OCI-LY3 (cell line): ENCODE results near the gene DDX27.
"Not testable (repeated sequence)": the region's sequence is repeated elsewhere in the genome, so short reads cannot be mapped to it uniquely, and the experiment has no call there.

Experiments
- H2AFZ ChIP-seq: fragments of 200-600, 300-600 bp; shearing (Covaris generic); 2 replicates; pipeline ENCODE4 v1.6.0; 2014; ENCODE audit warnings: antibody characterized with exemption, low read depth, low read length
- H3K27ac ChIP-seq: fragments of 200-600, 300-600 bp; sonication (generic); 2 replicates; pipeline ENCODE4 v1.5.1; 2014; ENCODE audit warnings: mild to moderate bottlenecking, low read length, moderate library complexity, mixed read lengths
- H3K27me3 ChIP-seq: fragments of 200-600, 300-600 bp; sonication (generic); 2 replicates; pipeline ENCODE4 v1.6.1; 2014; ENCODE audit warnings: low read depth, low read length, mixed read lengths
- H3K36me3 ChIP-seq: fragments of 200-600, 300-600 bp; sonication (generic); replicated peaks from 2 replicates; pipeline ENCODE3; 2014; ENCODE audit warnings: low read depth, low read length, mixed read lengths
- H3K4me1 ChIP-seq: fragments of 300-600, 200-600 bp; sonication (generic); 2 replicates; pipeline ENCODE4 v1.6.1; 2014; ENCODE audit warnings: low read length, mixed read lengths
- H3K4me2 ChIP-seq: fragments of 200-600, 300-600 bp; sonication (generic); 2 replicates; pipeline ENCODE4 v1.6.1; 2014; ENCODE audit warnings: low read length, mixed read lengths
- H3K4me3 ChIP-seq: fragments of 300-600, 200-600 bp; sonication (generic); 2 replicates; pipeline ENCODE4 v1.5.1; 2014; ENCODE audit warnings: antibody characterized with exemption, mild to moderate bottlenecking, low read length, moderate library complexity
- H3K79me2 ChIP-seq: fragments of 300-600, 200-600 bp; shearing (Covaris generic); 2 replicates; pipeline ENCODE4 v1.6.1; 2014; ENCODE audit warnings: mild to moderate bottlenecking, low read length, mixed read lengths
- H3K9ac ChIP-seq: fragments of 300-600, 200-600 bp; shearing (Covaris generic); 2 replicates; pipeline ENCODE4 v1.6.0; 2014; ENCODE audit warnings: mild to moderate bottlenecking, low read length, moderate library complexity
- H3K9me3 ChIP-seq: fragments of 200-600, 300-600 bp; shearing (Covaris generic); 2 replicates; pipeline ENCODE4 v1.6.1; 2014; ENCODE audit warnings: low read length, mixed read lengths; ENCODE audit not compliant: insufficient read depth
- H4K20me1 ChIP-seq: fragments of 200-600, 300-600 bp; sonication (generic); 2 replicates; pipeline ENCODE4 v1.6.1; 2016; ENCODE audit warnings: low read length, mixed read lengths; ENCODE audit not compliant: insufficient read depth
- EZH2phosphoT487 ChIP-seq: fragments of 200-600 bp; shearing (Covaris generic); IDR thresholded peaks from 2 replicates; pipeline ENCODE4 v1.6.1; 2018; ENCODE audit warnings: antibody characterized with exemption, mixed run types, low read depth
- TF ChIP-seq, protein P1 (sequence below): fragments of 200-600, 300-600 bp; sonication (generic); IDR thresholded peaks from 2 replicates; pipeline ENCODE4 v1.5.1; 2014; ENCODE audit warnings: antibody characterized with exemption, low read length, low read depth

DDX27 gene

GRCh38 chr20:49181265-49181877 is 37.8 kb upstream of the DDX27 start:
- H3K36me3 ChIP-seq, result peaks cover 13% of the 10 kb centered on the region
- no peak overlapping the region for H2AFZ ChIP-seq
- H3K4me2 ChIP-seq, result no peak overlapping the region
- H4K20me1 ChIP-seq, result peaks cover 76% of the 10 kb centered on the region
- TF ChIP-seq EZH2phosphoT487, result no peak
- no peaks in the 10 kb centered on the region for H3K9me3 ChIP-seq
- H3K4me3 ChIP-seq, result no peak overlapping the region
- no peak overlapping the region for H3K27ac ChIP-seq
- peaks cover 98% of the 10 kb centered on the region for H3K79me2 ChIP-seq
- H3K9ac ChIP-seq, result no peak overlapping the region
- no peaks in the 10 kb centered on the region for H3K27me3 ChIP-seq
- peaks cover 27% of the 10 kb centered on the region for H3K4me1 ChIP-seq

- Histone ChIP-seq H3K4me1 (peaks cover 26% of the 10 kb centered on the region), H2AFZ (no peak overlapping the region), H3K9ac (no peak overlapping the region), H3K9me3 (no peaks in the 10 kb centered on the region), H3K36me3 (peaks cover 7% of the 10 kb centered on the region), H4K20me1 (peaks cover 81% of the 10 kb centered on the region), H3K27me3 (no peaks in the 10 kb centered on the region), H3K4me2 (no peak overlapping the region), H3K27ac (no peak overlapping the region), H3K4me3 (no peak overlapping the region), H3K79me2 (peaks cover 95% of the 10 kb centered on the region)
- TF ChIP-seq, protein P1, sequence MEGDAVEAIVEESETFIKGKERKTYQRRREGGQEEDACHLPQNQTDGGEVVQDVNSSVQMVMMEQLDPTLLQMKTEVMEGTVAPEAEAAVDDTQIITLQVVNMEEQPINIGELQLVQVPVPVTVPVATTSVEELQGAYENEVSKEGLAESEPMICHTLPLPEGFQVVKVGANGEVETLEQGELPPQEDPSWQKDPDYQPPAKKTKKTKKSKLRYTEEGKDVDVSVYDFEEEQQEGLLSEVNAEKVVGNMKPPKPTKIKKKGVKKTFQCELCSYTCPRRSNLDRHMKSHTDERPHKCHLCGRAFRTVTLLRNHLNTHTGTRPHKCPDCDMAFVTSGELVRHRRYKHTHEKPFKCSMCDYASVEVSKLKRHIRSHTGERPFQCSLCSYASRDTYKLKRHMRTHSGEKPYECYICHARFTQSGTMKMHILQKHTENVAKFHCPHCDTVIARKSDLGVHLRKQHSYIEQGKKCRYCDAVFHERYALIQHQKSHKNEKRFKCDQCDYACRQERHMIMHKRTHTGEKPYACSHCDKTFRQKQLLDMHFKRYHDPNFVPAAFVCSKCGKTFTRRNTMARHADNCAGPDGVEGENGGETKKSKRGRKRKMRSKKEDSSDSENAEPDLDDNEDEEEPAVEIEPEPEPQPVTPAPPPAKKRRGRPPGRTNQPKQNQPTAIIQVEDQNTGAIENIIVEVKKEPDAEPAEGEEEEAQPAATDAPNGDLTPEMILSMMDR, result no peak
- no peak for TF ChIP-seq EZH2phosphoT487
Observed at GRCh38 chr20:49183444-49183843, 35.8 kb upstream of the DDX27 start.

- not testable (repeated sequence) for H3K36me3 ChIP-seq, H3K9ac ChIP-seq, H3K4me3 ChIP-seq, H2AFZ ChIP-seq, H3K9me3 ChIP-seq, H3K4me2 ChIP-seq, H3K27me3 ChIP-seq, H3K27ac ChIP-seq
- Histone ChIP-seq H3K79me2 (peaks cover 90% of the 10 kb centered on the region), H3K4me1 (peaks cover 30% of the 10 kb centered on the region), H4K20me1 (peaks cover 80% of the 10 kb centered on the region)
Observed at GRCh38 chr20:49184084-49184501, 35.1 kb upstream of the DDX27 start.

- Histone ChIP-seq H3K9me3 (no peaks in the 10 kb centered on the region), H3K4me2 (no peak overlapping the region), H3K27me3 (0 out of 2 replicates have a peak, but pooled peaks cover 1% of the 10 kb centered on the region), H3K36me3 (peaks cover 7% of the 10 kb centered on the region), H3K4me1 (peaks cover 24% of the 10 kb centered on the region), H3K4me3 (no peak overlapping the region), H3K79me2 (peaks cover 84% of the 10 kb centered on the region), H3K27ac (no peak overlapping the region), H3K9ac (no peak overlapping the region), H4K20me1 (peaks cover 74% of the 10 kb centered on the region), H2AFZ (no peak overlapping the region)
- no peak for TF ChIP-seq EZH2phosphoT487
Observed at GRCh38 chr20:49184691-49185070, 34.5 kb upstream of the DDX27 start.

DNA sequence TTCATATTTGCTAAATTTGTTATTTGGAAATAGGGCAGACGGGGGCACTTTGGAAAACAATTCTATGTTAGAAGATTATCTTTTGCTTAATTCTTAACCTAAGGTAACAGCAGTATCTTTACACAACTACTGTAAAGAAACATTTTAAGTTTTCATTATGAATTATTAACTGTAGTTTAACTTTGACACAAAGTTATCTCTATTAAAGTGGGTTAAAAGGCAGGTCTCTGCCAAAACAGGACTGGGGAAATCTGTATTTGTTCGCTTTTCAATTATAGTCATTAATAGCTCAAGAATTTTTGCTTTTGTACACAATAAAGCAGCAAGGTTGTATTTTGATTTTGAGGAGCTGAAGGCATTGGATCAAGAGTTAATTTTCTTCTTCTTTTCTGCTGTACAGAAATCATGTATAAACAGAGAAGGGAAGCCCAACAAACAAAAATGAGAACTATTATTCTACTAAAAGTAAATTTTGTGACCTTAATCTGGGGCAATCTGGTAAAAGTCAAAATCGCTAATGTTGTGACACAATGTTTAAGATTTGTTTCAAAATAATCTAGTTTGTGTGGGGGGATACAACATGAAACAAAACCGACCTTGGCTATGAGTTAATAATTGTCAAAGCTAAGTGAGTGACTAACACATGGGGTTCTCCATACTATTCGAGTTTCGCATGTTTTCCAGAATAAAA is 34.0 kb upstream of the DDX27 start:
- no peak overlapping the region for H3K4me3 ChIP-seq
- peaks cover 79% of the 10 kb centered on the region for H3K79me2 ChIP-seq
- H4K20me1 ChIP-seq, result peaks cover 68% of the 10 kb centered on the region
- no peak overlapping the region for H3K27ac ChIP-seq
- H3K4me2 ChIP-seq, result no peak overlapping the region
- H2AFZ ChIP-seq, result no peak overlapping the region
- no peak for TF ChIP-seq EZH2phosphoT487
- TF ChIP-seq, protein P1, result no peak
- H3K27me3 ChIP-seq, result peaks cover 5% of the 10 kb centered on the region; the same call in 1 of the 2 replicates
- H3K36me3 ChIP-seq, result peaks cover 7% of the 10 kb centered on the region
- no peak overlapping the region for H3K9ac ChIP-seq
- H3K9me3 ChIP-seq, result no peaks in the 10 kb centered on the region
- H3K4me1 ChIP-seq, result peaks cover 19% of the 10 kb centered on the region
